Peyer's patch (tissue), 4 donors: ENCODE results near the gene CLMN.

Source experiments
- POLR2A ChIP-seq, 2 donors: fragments of 450-650 bp; IDR thresholded peaks; one replicate each; pipeline ENCODE4 v1.5.1; 2017; ENCODE audit warnings: antibody characterized with exemption in 2 of 2, mild to moderate bottlenecking in 2 of 2, moderate library complexity in 2 of 2
- TF ChIP-seq, protein P1 (sequence below), 6 experiments: fragments of 450-650 bp in 4 of 6; fragments of 200-600 bp in 2 of 6; sonication (generic) in 1 of 6; IDR thresholded peaks; one replicate each; pipeline ENCODE4 v1.5.1; 2017 to 2019; ENCODE audit warnings: antibody characterized with exemption in 6 of 6, mild to moderate bottlenecking in 3 of 6, moderate library complexity in 1 of 6

DNA sequence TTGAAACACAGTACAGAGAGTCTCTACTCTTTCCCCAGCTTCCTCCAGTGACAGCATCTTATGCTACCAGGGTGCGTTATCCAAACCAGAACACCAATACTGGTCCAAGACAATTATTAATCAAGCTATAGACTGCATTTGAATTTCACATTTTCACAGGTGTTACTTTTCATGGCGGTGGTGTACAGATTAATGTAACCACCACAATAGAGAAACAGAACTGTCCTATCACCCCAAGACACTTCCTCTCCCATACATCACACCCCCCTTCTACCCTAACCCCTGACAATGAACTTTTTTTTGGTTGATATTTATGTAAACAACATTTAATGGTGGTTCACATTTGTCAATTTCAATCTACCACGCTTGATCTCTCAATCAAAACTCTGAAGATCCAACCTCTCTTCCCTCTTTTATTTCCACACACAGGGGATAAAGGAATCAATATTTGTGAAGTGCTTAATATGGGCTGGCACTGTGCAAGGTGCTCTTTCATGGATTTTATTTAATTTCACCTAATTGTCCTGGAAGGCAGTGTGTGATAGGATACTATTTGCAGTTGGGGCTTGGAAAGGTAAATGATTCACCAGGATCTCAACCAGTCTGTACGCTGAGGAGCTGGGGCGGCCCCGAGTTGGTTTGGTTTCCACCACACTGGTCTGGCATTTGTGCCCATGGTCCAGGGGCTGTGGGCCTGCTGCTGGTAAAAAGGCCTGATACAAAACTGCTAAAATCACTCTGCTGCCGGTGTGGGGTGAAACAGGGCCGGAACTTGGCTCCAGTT is 107.8 kb downstream of the CLMN start:
- TF ChIP-seq, protein P1, sequence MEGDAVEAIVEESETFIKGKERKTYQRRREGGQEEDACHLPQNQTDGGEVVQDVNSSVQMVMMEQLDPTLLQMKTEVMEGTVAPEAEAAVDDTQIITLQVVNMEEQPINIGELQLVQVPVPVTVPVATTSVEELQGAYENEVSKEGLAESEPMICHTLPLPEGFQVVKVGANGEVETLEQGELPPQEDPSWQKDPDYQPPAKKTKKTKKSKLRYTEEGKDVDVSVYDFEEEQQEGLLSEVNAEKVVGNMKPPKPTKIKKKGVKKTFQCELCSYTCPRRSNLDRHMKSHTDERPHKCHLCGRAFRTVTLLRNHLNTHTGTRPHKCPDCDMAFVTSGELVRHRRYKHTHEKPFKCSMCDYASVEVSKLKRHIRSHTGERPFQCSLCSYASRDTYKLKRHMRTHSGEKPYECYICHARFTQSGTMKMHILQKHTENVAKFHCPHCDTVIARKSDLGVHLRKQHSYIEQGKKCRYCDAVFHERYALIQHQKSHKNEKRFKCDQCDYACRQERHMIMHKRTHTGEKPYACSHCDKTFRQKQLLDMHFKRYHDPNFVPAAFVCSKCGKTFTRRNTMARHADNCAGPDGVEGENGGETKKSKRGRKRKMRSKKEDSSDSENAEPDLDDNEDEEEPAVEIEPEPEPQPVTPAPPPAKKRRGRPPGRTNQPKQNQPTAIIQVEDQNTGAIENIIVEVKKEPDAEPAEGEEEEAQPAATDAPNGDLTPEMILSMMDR (IDR thresholded peaks at IDR 0.05): no peak
- no peak for TF ChIP-seq POLR2A (IDR thresholded peaks at IDR 0.05)
